HEK293 (cell line): ENCODE data around the gene RASSF10.

Source experiments
- BCL11A ChIP-seq: fragments of 450-650 bp; formaldehyde crosslinking; IDR thresholded peaks from 2 replicates; pipeline ENCODE4 v1.5.1; 2016; ENCODE audit warnings: low read depth, missing biosample characterization, missing genetic modification characterization
- CTCF ChIP-seq: fragments of 450-650 bp; formaldehyde crosslinking; IDR thresholded peaks from 2 replicates; pipeline ENCODE4 v1.5.1; 2016; ENCODE audit warnings: missing biosample characterization, missing genetic modification characterization
- KLF7 ChIP-seq: fragments of 450-650 bp; formaldehyde crosslinking; IDR thresholded peaks from 2 replicates; pipeline ENCODE4 v1.5.1; 2016; ENCODE audit warnings: missing biosample characterization, missing genetic modification characterization, borderline replicate concordance
- KLF9 ChIP-seq: fragments of 450-650 bp; formaldehyde crosslinking; IDR thresholded peaks from 2 replicates; pipeline ENCODE4 v1.5.1; 2016; ENCODE audit warnings: missing biosample characterization, missing genetic modification characterization, low read depth
- REST ChIP-seq: fragments of 450-650 bp; formaldehyde crosslinking; IDR thresholded peaks from 2 replicates; pipeline ENCODE4 v1.5.1; 2016; ENCODE audit warnings: missing biosample characterization, missing genetic modification characterization
- TRIM28 ChIP-seq: IDR thresholded peaks from 2 replicates; pipeline ENCODE4 v1.6.1; 2011; ENCODE audit warnings: low read length, control low read depth, borderline replicate concordance
- YY1 ChIP-seq: fragments of 450-650 bp; formaldehyde crosslinking; IDR thresholded peaks from 2 replicates; pipeline ENCODE4 v1.5.1; 2018; ENCODE audit warnings: missing biosample characterization, missing genetic modification characterization
- ZNF132 ChIP-seq: fragments of 450-650 bp; formaldehyde crosslinking; IDR thresholded peaks from 2 replicates; pipeline ENCODE4 v1.5.1; 2017; ENCODE audit warnings: missing biosample characterization, missing genetic modification characterization, borderline replicate concordance
- ZNF221 ChIP-seq: fragments of 450-650 bp; formaldehyde crosslinking; IDR thresholded peaks from 2 replicates; pipeline ENCODE4 v1.5.1; 2017; ENCODE audit warnings: missing biosample characterization, missing genetic modification characterization, borderline replicate concordance
- ZNF513 ChIP-seq: fragments of 450-650 bp; IDR thresholded peaks from 2 replicates; pipeline ENCODE4 v1.5.1; 2018; ENCODE audit warnings: missing biosample characterization, missing genetic modification characterization

GRCh38 chr11:12999597-12999996 is 9.5 kb upstream of the RASSF10 start:
- no peak for TF ChIP-seq ZNF132 (tag by site-specific recombination)
- no peak for TF ChIP-seq REST (tag by site-specific recombination)
- no peak for TF ChIP-seq KLF9 (tag by site-specific recombination)
- no peak for TF ChIP-seq TRIM28
- TF ChIP-seq YY1 (tag by site-specific recombination) = no peak
- TF ChIP-seq BCL11A = no peak
- no peak for TF ChIP-seq ZNF513
- TF ChIP-seq ZNF221 = no peak
- no peak for TF ChIP-seq KLF7 (tag by site-specific recombination)
- no peak for TF ChIP-seq CTCF (tag by site-specific recombination)
